ENCODE results near the gene SVIL. TPM values are rescaled to one million over a fixed set of nuclear protein-coding genes. Genes with fewer than 3 reads are reported as not detected.

SVIL gene
- total and polyA plus RNA-seq, 2 experiments from 2014 or later, result 252 to 412 TPM

DNA sequence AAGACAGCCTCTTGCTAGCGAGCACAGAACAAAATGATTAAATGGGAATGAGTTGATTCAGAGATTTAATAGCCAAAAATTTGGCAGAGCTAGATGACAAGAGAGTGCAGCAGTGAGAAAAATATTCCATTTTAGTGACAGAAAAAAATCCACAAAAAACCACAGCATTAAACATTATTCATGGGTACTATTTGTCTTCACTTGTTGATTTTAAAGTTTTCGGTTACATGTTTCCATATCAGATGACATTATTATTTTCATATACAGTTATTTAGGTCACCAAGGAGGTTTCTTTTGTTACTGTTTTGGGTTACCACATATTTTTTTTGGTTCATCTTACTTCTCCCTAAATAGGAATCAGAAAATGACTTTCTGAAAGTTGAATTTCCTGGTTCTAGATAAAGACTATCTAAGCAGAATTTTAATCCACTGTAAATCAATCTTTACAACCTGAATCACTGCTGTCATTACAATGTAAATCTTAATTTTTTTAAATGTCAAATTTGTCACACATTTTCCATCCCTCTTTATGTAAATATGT, 87.9 kb downstream of the SVIL start:
- TF ChIP-seq, protein P1, sequence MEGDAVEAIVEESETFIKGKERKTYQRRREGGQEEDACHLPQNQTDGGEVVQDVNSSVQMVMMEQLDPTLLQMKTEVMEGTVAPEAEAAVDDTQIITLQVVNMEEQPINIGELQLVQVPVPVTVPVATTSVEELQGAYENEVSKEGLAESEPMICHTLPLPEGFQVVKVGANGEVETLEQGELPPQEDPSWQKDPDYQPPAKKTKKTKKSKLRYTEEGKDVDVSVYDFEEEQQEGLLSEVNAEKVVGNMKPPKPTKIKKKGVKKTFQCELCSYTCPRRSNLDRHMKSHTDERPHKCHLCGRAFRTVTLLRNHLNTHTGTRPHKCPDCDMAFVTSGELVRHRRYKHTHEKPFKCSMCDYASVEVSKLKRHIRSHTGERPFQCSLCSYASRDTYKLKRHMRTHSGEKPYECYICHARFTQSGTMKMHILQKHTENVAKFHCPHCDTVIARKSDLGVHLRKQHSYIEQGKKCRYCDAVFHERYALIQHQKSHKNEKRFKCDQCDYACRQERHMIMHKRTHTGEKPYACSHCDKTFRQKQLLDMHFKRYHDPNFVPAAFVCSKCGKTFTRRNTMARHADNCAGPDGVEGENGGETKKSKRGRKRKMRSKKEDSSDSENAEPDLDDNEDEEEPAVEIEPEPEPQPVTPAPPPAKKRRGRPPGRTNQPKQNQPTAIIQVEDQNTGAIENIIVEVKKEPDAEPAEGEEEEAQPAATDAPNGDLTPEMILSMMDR (IDR thresholded peaks at IDR 0.05; ENCODE audit: low read depth, low read length), result no peak
- no peak overlapping the region for H3K4me3 ChIP-seq

DNA sequence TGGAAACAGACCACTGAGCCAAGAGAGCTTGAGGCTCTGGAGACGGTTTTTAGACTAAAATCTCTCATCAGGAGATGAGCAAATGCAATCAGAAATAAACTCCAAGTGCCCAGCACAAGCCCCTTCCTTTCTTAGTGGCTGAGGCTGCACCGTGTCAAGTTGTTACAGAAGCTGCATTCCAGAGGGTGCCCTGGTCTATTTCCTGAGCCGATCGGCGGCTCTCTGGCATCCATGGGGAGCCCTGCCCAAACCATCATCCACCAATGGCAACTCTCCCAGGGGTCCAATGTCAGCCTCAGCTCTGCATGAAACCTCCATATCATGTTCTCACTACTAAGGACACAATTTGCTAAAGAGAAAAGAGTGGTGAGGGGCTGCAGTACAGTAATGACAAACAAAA, 89.6 kb downstream of the SVIL start:
- Histone ChIP-seq H3K4me1 (ENCODE audit: low read depth) (peaks cover 24% of the 10 kb centered on the region), H3K27me3 (no peaks in the 10 kb centered on the region), H3K27ac (peak overlapping the region; percentile 63), H3K4me3 (no peak overlapping the region), H3K36me3 (peaks cover 24% of the 10 kb centered on the region), H3K9me3 (ENCODE audit: low read depth) (no peaks in the 10 kb centered on the region)
- peak in 1 of 2 donors; percentile 58 for DNase-seq (ENCODE audit: low read depth in 1 of 2, low spot score in 1 of 2)
- TF ChIP-seq, protein P1 (IDR thresholded peaks at IDR 0.05; ENCODE audit: low read depth, low read length), result no peak

More for the DNA sequence above, 87.9 kb downstream of the SVIL start:
- no peak for DNase-seq (ENCODE audit: low read depth in 1 of 2, low spot score in 1 of 2)
- Histone ChIP-seq H3K27ac (no peak overlapping the region), H3K4me1 (ENCODE audit: low read depth) (peaks cover 24% of the 10 kb centered on the region), H3K27me3 (no peaks in the 10 kb centered on the region), H3K36me3 (peaks cover 32% of the 10 kb centered on the region), H3K9me3 (ENCODE audit: low read depth) (no peaks in the 10 kb centered on the region)

DNA sequence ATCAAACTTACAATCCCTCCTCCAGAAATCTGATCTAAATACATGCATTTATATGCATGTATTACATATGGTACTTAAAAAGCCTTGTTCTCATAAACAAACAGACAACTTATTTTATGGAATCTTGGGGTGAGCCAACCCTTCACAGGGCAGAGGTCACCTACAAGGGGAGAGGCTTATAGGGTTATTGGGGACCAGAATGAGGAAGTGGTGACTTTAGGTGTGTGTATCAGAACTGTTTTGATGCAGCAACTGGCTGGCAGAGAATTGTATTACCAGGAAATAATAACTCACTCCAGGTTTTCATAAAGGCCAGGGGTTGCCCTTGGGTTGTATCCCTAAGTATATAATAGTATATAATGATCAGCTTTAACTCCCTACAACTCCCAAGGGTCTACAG, 91.1 kb downstream of the SVIL start:
- Histone ChIP-seq H3K27me3 (no peaks in the 10 kb centered on the region), H3K4me1 (ENCODE audit: low read depth) (peaks cover 24% of the 10 kb centered on the region)

DNA sequence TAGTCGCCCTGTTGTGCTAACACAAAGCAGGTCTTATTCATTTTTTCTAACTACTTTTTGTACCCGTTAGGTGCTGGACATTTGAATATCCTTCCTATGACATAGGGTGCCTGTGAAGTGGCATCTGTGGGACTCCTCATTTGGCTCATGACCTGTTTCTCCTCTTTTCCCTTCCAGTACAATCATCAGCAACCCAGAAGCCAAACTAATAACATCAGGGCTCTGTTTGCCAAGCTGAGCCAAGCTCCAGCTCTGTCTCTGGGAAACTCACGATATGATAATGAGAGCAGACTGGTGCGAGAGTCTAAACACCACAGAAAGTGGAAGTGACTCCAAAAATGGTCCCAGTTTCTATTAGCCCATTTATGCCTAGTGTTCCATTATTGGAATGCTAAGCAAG, 92.0 kb downstream of the SVIL start:
- Histone ChIP-seq H3K4me1 (ENCODE audit: low read depth) (peaks cover 19% of the 10 kb centered on the region), H3K4me3 (no peak overlapping the region), H3K27me3 (no peaks in the 10 kb centered on the region), H3K9me3 (ENCODE audit: low read depth) (no peaks in the 10 kb centered on the region), H3K27ac (peak overlapping the region; percentile 38), H3K36me3 (peaks cover 25% of the 10 kb centered on the region)
- TF ChIP-seq, protein P1 (IDR thresholded peaks at IDR 0.05; ENCODE audit: low read depth, low read length), result no peak
- no peak for DNase-seq (ENCODE audit: low read depth in 1 of 2, low spot score in 1 of 2)

More for the DNA sequence above, 91.1 kb downstream of the SVIL start:
- DNase-seq (ENCODE audit: low read depth in 1 of 2, low spot score in 1 of 2), result no peak
- no peaks in the 10 kb centered on the region for H3K9me3 ChIP-seq (ENCODE audit: low read depth)
- peaks cover 22% of the 10 kb centered on the region for H3K36me3 ChIP-seq
- H3K4me3 ChIP-seq, result no peak overlapping the region
- TF ChIP-seq, protein P1 (IDR thresholded peaks at IDR 0.05; ENCODE audit: low read depth, low read length), result no peak
- H3K27ac ChIP-seq, result peak overlapping the region; percentile 38

DNA sequence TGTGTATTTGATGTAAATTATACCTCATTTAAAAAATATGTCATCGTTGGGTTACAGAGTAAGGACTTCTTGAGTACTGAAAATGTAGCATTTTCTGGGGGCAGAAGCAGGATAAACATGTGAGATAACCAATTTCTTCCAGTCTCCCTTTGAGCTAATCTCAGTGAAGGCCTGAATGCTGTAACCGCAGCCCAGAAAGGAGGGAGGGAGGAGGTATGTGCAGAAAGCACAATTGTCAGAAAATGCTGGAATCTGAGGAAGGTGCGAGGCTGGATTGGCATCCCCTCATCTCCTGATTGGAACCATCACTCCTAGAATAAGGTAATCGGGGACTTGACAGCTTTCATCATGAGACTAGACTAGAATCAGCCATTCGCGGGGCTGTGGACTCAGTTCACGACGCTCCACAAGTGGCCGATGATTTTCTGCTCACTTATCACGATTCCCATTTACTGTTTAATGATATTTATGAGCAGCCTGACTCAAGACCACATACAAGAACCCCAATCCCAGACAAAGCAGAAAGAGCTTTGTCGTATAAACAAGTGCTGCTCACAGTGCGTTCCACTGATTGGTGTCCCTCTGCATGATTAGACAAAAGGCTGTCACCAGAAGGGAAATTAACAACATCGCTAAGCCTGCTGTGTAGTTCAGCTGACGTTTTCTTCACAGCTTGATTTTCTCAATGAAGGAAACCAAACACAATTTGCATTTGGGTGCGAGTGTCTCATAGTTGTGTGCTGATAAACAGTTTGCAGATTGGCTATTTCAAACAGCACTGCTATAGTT, 93.2 kb downstream of the SVIL start:
- peak overlapping the region; percentile 38 for H3K27ac ChIP-seq
- TF ChIP-seq, protein P1 (IDR thresholded peaks at IDR 0.05; ENCODE audit: low read depth, low read length), result no peak
- no peak overlapping the region for H3K4me3 ChIP-seq
- H3K27me3 ChIP-seq, result no peaks in the 10 kb centered on the region
- H3K36me3 ChIP-seq, result peaks cover 27% of the 10 kb centered on the region
- peaks cover 29% of the 10 kb centered on the region for H3K4me1 ChIP-seq (ENCODE audit: low read depth)
- no peak for DNase-seq (ENCODE audit: low read depth in 1 of 2, low spot score in 1 of 2)
- no peaks in the 10 kb centered on the region for H3K9me3 ChIP-seq (ENCODE audit: low read depth)
